Testis (tissue), 3 donors: ENCODE results near the gene GLIS1. TPM values are rescaled to one million over a fixed set of nuclear protein-coding genes. Genes with fewer than 3 reads are reported as not detected.

Experiments
- DNase-seq: peaks from one replicate; pipeline ENCODE4 v3.0.0-alpha.2; 2019
- H3K27ac ChIP-seq, 2 donors: fragments of 200-600 bp; sonication (generic); one replicate each; pipeline ENCODE4 v1.5.1; 2019
- H3K27me3 ChIP-seq: fragments of 200-600 bp; sonication (generic); one replicate; pipeline ENCODE4 v1.5.1; 2019
- H3K36me3 ChIP-seq: fragments of 200-600 bp; sonication (generic); one replicate; pipeline ENCODE4 v1.5.1; 2017; ENCODE audit warnings: low read depth; ENCODE audit errors: missing control alignments
- H3K4me1 ChIP-seq: fragments of 200-600 bp; sonication (generic); one replicate; pipeline ENCODE4 v1.5.1; 2019
- H3K4me3 ChIP-seq, 2 donors: fragments of 200-600 bp; sonication (generic); one replicate each; pipeline ENCODE4 v1.5.1; 2017 to 2019
- H3K9me3 ChIP-seq: fragments of 200-600 bp; sonication (generic); one replicate; pipeline ENCODE4 v1.5.1; 2017
- CTCF ChIP-seq, 3 experiments: fragments of 450-650 bp in 2 of 3; fragments of 200-600 bp in 1 of 3; sonication (generic) in 1 of 3; IDR thresholded peaks; one replicate each; pipeline ENCODE4 v1.5.1; 2016 to 2019; ENCODE audit warnings: antibody characterized with exemption in 3 of 3, mild to moderate bottlenecking in 2 of 3, moderate library complexity in 1 of 3
- POLR2A ChIP-seq: fragments of 450-650 bp; IDR thresholded peaks from one replicate; pipeline ENCODE4 v1.6.1; 2017; ENCODE audit warnings: antibody characterized with exemption, mild to moderate bottlenecking, moderate library complexity
- WGBS, 2 donors: methylation state at CpG; one replicate each; pipeline ENCODE4 v1.1.5; 2018; 5-methylcytosine and 5-hydroxymethylcytosine counted together
- intact Hi-C: fragments of 100-400 bp; cut with DNase I; formaldehyde crosslinking; loops from one replicate; pipeline ENCODE4 v1.15.1; 2023; ENCODE audit warnings: low total_unique reads
- polyA plus RNA-seq: library from polyadenylated mRNA; stranded (reverse); fragments of 350-450 nt; fragmentation: Illumina TruSeq; extraction: RNeasy Lipid Tissue Mini Kit (QIAGEN cat#74804); gene quantifications from one replicate; pipeline ENCODE4 v1.2.3, GENCODE V29; 2014; ENCODE audit warnings: low read depth, low replicate concordance; ENCODE audit not compliant: insufficient read depth
- total RNA-seq, 2 donors: library from RNA; depleted of rRNA; stranded (reverse); fragments of >200 nt; gene quantifications; one replicate each; pipeline ENCODE4 v1.2.3, GENCODE V29; 2016

GLIS1 gene
- total and polyA plus RNA-seq, 3 donors from 2014 or later, result 2.9 to 6.1 (median 3.8) TPM

GRCh38 chr1:53606651-53607051, 132.3 kb downstream of the GLIS1 start:
- Histone ChIP-seq H3K36me3 (no peaks in the 10 kb centered on the region), H3K4me1 (no peaks in the 10 kb centered on the region), H3K27ac (no peak overlapping the region), H3K9me3 (no peaks in the 10 kb centered on the region), H3K4me3 (no peak overlapping the region), H3K27me3 (no peaks in the 10 kb centered on the region)
- TF ChIP-seq CTCF (IDR thresholded peaks at IDR 0.05) (no peak), POLR2A (no peak)
- WGBS, 2 donors, result 76 to 81% methylated on average over 14 to 19 of the region's 19 CpGs
- no peak for DNase-seq
- intact Hi-C loops, result no loop called here

GRCh38 chr1:53606197-53606596, 132.8 kb downstream of the GLIS1 start:
- Histone ChIP-seq H3K36me3 (no peaks in the 10 kb centered on the region), H3K27ac (no peak overlapping the region), H3K27me3 (no peaks in the 10 kb centered on the region), H3K4me3 (no peak overlapping the region), H3K9me3 (no peaks in the 10 kb centered on the region), H3K4me1 (no peaks in the 10 kb centered on the region)
- intact Hi-C loops, result no loop called here
- DNase-seq, result peak; percentile 7
- TF ChIP-seq POLR2A (no peak), CTCF (IDR thresholded peaks at IDR 0.05) (no peak)
- WGBS, 2 donors, result 82 to 93% methylated on average over 8 of the region's 8 CpGs

- Histone ChIP-seq H3K36me3 (no peaks in the 10 kb centered on the region), H3K4me1 (no peaks in the 10 kb centered on the region), H3K4me3 (no peak overlapping the region), H3K9me3 (no peaks in the 10 kb centered on the region), H3K27ac (no peak overlapping the region), H3K27me3 (no peaks in the 10 kb centered on the region)
- TF ChIP-seq POLR2A, result no peak
- no peak for TF ChIP-seq CTCF (IDR thresholded peaks at IDR 0.05)
- no peak for DNase-seq
- intact Hi-C loops, result no loop called here
- 91 to 94% methylated on average over 7 to 8 of the region's 8 CpGs for WGBS, 2 donors
Measured at GRCh38 chr1:53605181-53605580, 133.8 kb downstream of the GLIS1 start.

DNA sequence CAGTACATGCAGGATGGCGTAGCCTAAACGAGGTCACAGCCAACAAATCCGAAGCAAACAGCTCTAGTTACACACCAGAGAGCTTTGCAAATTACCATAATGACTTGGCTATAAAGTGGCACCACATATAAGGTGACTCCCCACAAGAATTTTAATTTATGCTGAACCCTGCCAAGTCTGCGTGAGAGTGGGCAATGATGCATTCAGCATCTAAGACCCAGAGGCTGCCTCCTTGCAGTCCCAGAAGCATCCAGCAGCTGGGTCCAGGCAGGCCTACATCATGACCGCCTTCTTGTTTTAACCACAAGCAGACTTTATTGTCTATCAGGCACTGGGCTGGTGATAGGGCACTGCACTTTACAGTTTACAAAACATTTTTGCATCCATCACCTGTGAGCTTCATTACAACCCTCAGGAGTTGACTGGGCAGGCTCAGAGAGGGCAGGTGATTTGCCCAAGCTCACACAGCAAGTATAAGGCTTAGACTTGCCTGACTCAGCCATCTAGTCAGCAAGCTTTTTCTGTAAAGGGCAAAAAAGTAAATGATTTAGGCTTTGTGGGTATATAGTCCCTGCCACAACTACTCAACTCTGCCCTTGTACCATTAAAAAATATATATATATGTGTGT, 134.6 kb downstream of the GLIS1 start:
- Histone ChIP-seq H3K27ac (no peak overlapping the region), H3K27me3 (no peaks in the 10 kb centered on the region), H3K4me1 (no peaks in the 10 kb centered on the region), H3K4me3 (no peak overlapping the region), H3K9me3 (no peaks in the 10 kb centered on the region), H3K36me3 (no peaks in the 10 kb centered on the region)
- DNase-seq, result no peak
- 71 to 73% methylated on average over 5 of the region's 5 CpGs for WGBS, 2 donors
- no peak for TF ChIP-seq POLR2A
- no peak for TF ChIP-seq CTCF (IDR thresholded peaks at IDR 0.05)
- intact Hi-C loops, result no loop called here

- H3K4me3 ChIP-seq, result no peak overlapping the region
- 92 to 97% methylated on average over 2 to 6 of the region's 6 CpGs for WGBS, 2 donors
- no peaks in the 10 kb centered on the region for H3K4me1 ChIP-seq
- no peak for DNase-seq
- H3K27ac ChIP-seq, result no peak overlapping the region
- TF ChIP-seq CTCF (IDR thresholded peaks at IDR 0.05) (no peak), POLR2A (no peak)
- intact Hi-C loops, result no loop called here
- H3K9me3 ChIP-seq, result no peaks in the 10 kb centered on the region
- H3K36me3 ChIP-seq, result no peaks in the 10 kb centered on the region
- no peaks in the 10 kb centered on the region for H3K27me3 ChIP-seq
Measured at GRCh38 chr1:53603431-53603830, 135.5 kb downstream of the GLIS1 start.
